OCI-LY1 (cell line): Measurements from ENCODE around the gene CTNNA3.

ENCODE experiments used
- CTCF ChIP-seq: fragments of 200-600 bp; sonication (generic), shearing (Covaris generic); IDR thresholded peaks from 2 replicates; pipeline ENCODE4 v1.5.1; 2017; ENCODE audit warnings: mild to moderate bottlenecking, antibody characterized with exemption, low read length, moderate library complexity, mixed read lengths
- EZH2 ChIP-seq: fragments of 200-600 bp; sonication (generic), shearing (Covaris generic); IDR thresholded peaks from 2 replicates; pipeline ENCODE4 v1.8.0; 2017; ENCODE audit warnings: borderline replicate concordance, mixed run types, mild to moderate bottlenecking, antibody characterized with exemption, low read length, moderate library complexity, mixed read lengths

GRCh38 chr10:67622984-67623383 is 73.0 kb downstream of the CTNNA3 start:
- TF ChIP-seq CTCF (no peak), EZH2 (no peak)
